ENCODE results near the gene NOCT.
A peak's percentile ranks its signal among the peaks of the same experiment; 100 is the strongest.

The NOCT gene

GRCh38 chr4:139028191-139028661, 12.6 kb downstream of the NOCT start:
- TF ChIP-seq CTCF (IDR thresholded peaks at IDR 0.05), result no peak

- peak; percentile 66 for TF ChIP-seq CTCF (IDR thresholded peaks at IDR 0.05)
Measured at GRCh38 chr4:139030614-139031235, 15.1 kb downstream of the NOCT start.

- no peak for TF ChIP-seq CTCF (IDR thresholded peaks at IDR 0.05)
Measured at GRCh38 chr4:139035650-139036049, 20.1 kb downstream of the NOCT start.

- no peak for TF ChIP-seq CTCF (IDR thresholded peaks at IDR 0.05)
Measured at GRCh38 chr4:139036885-139037284, 21.3 kb downstream of the NOCT start.

- no peak for TF ChIP-seq CTCF (IDR thresholded peaks at IDR 0.05)
Measured at GRCh38 chr4:139038874-139039443, 23.4 kb downstream of the NOCT start.

GRCh38 chr4:139042981-139043460, 27.4 kb downstream of the NOCT start:
- TF ChIP-seq CTCF (IDR thresholded peaks at IDR 0.05), result no peak

GRCh38 chr4:139044291-139044690, 28.7 kb downstream of the NOCT start:
- no peak for TF ChIP-seq CTCF (IDR thresholded peaks at IDR 0.05)

Measured in LNCAP (cell line).